T-helper 1 cell (primary cell): ENCODE results near the gene GCLM.
"Not testable (repeated sequence)": the region's sequence is repeated elsewhere in the genome, so short reads cannot be mapped to it uniquely, and the experiment has no call there.

ENCODE experiments used
- DNase-seq, 5 donors: peaks; one replicate each; pipeline ENCODE4 v3.0.0-alpha.2; 2012 to 2020
- total RNA-seq, 4 donors: gene quantifications; one replicate each; lab custom pipeline; 2026; lab: John Stamatoyannopoulos, UW

The GCLM gene, protein sequence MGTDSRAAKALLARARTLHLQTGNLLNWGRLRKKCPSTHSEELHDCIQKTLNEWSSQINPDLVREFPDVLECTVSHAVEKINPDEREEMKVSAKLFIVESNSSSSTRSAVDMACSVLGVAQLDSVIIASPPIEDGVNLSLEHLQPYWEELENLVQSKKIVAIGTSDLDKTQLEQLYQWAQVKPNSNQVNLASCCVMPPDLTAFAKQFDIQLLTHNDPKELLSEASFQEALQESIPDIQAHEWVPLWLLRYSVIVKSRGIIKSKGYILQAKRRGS
- total RNA-seq: 13.1 to 17.1 (median 14.4) reads per million in 4 donors

DNA sequence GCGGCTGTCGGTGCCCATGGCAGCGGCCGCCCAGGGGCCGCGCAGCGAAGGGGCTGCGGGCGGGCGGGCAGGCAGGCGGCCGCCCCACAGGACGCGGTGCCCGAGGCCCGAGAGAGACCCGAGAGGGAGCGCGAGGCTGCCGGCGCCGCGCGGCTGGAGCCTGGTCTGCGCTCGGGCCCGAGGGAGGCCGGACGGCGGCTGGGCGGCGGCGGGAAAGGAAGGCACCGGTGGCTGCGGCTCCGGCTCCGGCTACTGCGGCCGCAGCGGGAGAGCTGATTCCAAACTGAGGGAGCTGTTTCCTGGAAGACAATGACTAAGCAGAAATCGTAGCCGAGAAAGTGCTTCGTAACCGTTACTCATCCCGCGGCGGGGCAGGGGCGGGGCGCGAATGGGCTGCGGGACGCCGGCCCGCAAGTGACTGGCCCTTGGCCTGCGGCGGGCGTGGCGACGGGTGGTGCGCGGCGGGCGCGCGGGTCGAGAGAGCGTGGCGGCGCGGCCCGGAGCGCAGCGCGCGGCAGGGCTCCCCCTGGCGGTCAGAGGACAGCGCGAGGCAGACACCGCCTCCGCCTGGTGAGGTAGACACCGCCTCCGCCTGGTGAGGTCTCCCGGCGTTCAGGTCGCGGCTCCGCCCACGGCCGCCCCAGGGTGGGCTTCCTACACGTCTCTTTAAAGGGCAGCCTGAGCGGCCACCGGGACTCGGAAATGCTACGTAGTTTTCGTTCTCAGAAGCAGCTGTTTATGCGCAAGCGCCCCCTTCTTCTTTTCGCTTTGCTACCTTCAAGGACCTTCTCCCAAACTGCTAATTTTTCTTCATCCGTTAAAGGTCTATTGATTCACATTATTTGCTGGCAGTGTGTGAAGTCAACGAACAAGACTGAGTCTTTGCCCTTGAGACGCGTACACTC lies at the start of gene GCLM:
Gene GCLM (minus strand): TSS at position 285 of the 905 bp plus-strand sequence. CDS start 267 bp downstream, at position 18.
- DNase-seq: peak; percentile 82 to 92 (median 85)

DNA sequence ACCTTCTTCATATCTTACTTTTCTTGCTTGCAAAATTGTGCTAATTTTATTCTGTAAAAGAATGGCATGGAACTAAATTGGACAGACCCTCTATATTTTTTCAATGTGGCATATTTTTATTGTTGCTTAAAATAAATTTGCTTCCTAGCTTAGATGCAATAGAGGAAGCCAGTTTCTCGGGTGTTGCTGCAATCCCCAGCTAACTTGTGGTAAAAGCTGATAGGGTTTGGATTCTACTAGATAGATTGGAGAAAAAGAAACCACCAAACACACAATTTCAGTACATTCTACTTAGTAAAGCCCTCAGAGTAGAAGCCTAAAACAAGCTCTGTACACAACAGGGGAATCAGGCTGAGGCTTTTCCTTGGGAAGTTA lies 49.5 kb upstream of the GCLM start:
- no peak for DNase-seq

DNA sequence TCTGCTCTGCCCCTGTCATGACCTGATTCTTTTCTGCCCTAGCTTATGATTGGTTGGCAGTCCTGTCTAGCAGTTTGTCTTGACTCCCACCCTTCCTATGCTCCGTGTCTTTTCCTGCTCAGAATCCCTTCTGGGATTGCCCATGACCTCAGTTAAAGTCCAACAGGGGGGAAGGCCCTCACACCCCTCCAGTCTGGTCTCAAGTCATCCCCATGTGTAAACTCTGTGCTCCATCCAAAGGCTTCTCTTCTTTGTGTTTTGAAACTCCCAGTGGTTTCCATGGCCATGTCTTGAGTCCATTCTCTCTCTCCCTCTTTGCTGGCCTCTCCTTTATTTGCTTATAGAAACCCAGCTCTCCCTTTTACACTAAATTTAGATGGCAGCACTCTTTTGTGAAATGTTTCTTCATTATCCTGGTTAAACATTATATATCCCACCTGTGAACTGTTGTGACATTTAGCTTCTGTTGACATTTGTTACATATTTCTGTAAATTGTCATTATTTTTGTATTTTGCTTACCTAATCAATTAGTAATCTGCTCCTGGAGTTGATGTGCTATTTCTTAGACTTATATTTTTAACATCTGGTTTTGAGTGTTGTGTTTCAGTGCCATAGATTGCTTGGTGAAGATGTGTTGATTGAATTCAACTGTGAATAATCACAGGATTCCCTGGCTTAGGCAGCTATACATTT lies 48.9 kb upstream of the GCLM start:
- no peak for DNase-seq

DNA sequence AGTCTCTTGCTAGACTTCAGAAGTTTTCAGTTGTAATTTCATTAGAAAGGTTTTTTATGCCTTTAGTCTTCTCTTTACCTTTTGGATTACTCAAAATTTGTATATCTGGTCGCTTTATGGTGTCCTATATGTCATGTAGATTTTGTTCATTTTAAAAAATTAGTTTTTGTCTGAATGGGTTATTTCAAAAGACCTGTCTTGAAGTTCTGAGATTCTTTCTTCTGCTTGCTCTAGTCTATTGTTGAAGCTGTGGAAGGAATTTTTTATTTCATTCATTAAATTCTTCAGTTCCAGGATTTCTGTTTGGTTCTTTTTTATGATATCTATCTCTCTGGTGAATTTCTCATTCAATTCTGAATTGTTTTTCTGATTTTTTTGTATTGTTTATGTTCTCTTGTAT lies 46.5 kb upstream of the GCLM start:
- no peak for DNase-seq

DNA sequence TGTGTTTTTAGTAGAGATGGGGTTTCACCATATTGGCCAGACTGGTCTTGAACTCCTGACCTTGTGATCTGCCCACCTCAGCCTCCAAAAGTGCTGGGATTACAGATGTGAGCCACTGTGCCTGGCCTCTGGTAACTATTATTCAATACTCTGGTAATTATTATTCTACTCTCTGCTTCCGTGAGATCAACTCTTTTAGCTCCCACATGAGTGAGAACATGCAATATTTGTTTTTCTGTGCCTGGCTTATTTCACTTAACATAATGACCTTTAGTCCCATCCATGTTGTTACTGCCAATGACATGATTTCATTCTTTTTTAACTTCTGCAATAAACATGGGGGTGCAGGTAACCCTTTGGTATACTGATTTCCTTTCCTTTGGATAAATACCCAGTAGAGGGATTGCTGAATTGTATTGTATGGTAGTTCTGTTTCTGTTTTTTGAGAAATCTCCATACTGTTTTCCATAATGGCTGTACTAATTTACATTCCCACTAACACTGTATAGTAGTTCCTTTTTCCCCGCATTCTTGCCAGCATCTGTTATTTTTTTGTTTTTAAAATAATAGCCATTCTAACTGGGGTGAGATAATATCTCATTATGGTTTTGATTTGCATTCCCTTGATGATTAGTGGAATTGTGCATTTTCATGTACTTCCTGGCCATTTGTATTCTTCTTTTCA lies 37.9 kb upstream of the GCLM start:
- not testable (repeated sequence) for DNase-seq

DNA sequence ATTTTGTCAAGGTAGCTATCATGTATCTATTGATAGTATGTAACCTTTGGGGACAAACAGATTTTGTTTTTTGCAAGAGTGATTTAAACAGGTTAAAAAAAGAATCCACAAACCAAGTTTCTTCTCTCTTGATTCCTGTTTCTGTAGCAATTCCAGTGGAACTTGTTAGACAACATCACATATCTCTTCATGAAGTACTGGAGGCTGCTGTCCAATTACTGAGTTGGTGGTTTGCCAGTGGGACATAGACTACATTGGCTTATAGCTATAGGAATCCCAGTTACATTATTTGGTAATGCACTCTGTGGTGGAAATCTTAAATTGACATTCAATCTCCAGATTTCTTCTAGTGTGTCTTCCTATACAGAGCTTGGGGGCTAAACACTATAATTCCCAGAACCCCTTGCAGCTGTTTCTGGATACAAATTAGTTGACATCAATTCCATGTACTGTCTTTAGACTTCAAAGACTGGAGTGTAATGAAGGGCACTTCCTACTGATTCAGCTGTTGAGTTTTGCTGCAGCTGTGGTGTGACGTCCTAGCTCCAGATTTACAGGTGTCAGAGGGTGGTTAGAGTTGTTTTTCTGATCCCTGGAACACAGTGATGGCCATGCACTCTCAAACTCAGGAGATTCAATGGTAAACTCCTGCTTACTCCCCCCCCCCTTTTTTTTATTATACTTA lies 29.4 kb upstream of the GCLM start:
- no peak for DNase-seq

DNA sequence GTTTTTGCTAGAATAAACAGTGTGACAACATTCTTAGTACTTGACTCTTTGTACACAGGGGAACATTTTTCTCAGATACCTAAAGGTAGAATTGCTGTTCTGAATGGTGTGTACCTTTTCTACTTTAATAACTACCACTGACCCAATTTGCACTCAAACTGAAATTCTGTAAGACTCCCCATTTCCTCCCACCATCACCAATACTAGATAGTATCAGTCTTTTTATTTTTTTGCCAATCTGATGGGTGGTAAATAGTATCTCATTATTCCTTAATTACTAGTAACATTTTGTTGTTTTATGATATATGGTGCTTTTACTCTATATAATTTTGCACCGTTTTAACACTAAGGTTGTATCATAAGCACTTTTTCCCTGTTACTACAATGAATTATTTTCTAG lies 28.8 kb upstream of the GCLM start:
- DNase-seq: no peak

DNA sequence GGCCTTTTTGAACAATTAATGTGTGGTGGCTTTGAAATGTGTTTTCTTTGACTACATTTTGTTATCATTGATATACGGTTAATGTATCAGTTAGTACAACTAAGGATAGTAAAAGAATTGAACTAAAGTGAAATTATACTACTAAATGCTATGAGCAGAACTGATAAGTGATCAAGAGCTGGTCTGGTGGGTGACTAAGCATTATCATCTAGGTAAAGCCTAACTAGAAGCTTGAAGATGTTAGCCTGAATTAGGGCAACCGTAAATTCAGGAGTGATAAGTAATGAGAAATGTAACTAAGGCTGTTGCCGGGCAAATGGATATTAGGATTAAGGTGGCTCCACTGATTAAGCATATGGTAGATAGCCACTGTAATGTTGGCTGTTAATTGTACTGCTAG lies 16.0 kb upstream of the GCLM start:
- DNase-seq: no peak

DNA sequence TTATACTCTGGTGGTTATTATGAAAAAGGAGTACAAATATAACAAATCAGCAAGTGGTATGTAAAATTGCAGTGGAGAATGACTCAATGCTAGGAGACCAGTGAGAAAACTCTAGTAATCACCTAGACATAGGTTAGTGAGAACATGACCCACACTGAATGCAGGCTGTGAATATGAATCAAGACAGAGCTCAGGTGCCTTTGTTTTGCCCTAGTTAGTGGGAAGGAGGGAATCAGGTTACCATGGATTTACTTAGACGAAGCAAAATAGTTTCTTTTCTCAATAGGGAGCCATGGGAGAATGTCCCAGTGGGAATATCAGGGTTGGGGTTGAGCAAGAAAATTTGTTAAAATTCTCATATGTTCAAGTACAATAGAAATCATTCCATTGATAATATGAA lies 10.6 kb upstream of the GCLM start:
- DNase-seq: no peak

DNA sequence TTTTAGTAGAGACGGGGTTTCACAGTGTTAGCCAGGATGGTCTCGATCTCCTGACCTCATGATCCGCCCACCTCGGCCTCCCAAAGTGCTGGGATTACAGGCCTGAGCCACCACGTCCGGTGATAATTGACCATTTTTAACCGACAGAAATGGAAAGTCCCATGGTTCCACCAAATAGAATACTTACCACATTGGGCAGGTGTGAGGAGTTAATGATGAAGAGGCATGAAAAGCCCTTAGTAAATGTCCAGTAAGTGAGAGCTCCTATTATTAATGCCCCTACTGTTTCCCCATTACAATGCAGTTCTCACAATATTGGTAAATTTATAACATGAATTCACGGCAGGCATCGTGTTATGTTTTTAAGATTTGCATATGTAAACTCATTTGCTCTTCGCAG lies 8.1 kb upstream of the GCLM start:
- DNase-seq: no peak

DNA sequence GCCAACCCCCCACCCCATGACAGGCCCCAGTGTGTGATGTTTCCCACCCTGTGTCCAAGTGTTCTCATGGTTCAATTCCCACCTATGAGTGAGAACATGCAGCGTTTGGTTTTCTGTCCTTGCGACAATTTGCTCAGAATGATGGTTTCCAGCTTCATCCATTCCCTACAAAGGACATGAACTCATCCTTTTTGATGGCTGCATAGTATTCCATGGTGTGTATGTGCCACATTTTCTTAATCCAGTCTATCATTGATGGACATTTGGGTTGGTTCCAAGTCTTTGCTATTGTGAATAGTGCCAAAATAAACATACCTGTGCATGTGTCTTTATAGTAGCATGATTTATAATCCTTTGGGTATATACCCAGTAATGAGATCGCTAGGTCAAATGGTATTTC lies 1.6 kb upstream of the GCLM start:
- not testable (repeated sequence) for DNase-seq

DNA sequence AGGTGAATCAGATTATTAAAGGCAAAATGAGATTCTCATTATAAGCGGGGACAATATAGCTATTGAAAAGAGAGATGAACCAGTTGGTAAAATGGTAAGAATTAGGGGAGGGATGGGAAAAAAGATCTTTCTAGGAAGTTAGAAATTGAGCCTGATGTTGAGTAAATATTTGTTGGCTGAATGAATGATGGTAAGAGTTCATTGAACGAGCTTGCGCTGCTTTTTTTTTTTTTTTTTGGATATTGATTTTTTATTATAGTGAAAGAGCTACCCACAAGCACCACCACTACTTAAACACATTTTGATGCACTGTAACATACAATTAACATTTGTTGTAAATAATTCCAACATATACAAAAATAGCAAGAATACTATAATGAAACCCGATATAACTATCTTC lies 1.1 kb upstream of the GCLM start:
- no peak for DNase-seq

DNA sequence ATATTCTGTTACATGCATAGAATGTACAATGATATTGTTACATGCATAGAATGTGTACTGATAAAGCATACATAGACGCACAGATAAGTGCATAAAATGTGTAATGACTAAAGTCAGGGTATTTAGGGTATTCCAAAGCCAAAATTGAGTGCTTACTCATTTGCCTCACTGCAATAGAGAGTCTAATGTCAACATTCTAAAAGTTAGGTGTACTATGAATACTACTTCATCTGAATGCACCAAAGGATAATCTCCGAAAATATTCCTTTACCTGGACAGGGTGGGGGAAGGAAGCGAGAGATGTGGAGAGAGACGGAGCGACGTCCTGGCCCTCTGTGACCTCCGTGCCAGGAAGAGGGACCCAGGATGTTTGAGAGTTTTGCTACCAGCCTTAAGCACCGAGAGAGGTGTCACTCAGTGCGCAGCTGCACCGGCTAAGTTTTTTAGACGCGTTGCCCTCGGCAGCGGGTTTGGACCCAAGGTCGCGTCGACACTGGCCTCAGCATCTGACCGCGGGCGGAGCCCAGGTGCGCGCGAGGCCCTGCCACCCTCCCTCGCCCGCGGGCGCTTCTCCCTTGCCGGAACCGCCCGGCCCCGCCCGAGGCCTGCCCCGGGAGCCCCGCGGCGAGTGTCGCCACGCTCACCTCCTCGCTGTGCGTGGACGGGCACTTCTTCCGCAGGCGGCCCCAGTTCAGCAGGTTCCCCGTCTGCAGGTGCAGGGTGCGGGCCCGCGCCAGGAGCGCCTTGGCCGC lies 660 bp downstream of the GCLM start:
- DNase-seq: peak; percentile 20 to 71 (median 36)

DNA sequence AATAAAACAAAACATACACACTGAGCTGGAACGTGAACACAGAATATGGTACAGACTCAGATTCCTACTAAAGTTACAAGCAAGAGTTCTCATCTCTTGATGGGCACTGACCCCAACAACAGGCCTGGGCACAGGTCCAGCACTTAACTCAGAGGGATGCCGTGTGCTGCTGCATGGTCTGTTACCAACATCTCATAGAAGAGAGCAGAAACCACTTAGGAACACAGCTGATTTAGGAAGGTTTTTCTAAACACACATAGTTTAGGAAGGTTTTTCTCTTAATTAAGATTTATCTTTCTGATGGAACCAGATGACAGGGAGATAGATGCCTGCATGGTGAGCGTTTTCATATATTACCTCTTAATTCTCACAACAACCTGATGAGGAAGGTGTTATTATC lies 1.5 kb downstream of the GCLM start:
- DNase-seq: no peak

DNA sequence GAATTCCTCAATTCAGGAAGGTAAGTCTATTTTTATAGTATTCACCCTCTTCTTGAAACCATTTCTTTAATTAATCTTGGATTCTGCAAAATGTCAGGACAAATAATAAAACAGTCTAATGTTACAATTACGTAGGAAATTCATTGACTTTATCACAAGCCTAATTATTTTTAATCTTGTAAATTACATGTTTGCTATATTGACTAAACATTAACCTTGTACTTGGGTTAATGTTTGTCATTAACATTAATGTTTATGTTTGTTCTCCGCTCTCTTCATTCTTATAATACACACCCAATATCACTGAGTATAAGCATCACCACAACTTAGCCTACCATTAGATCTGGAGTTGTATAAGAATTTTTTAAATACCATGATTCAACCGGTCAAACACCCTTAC lies 2.8 kb downstream of the GCLM start:
- DNase-seq: no peak

DNA sequence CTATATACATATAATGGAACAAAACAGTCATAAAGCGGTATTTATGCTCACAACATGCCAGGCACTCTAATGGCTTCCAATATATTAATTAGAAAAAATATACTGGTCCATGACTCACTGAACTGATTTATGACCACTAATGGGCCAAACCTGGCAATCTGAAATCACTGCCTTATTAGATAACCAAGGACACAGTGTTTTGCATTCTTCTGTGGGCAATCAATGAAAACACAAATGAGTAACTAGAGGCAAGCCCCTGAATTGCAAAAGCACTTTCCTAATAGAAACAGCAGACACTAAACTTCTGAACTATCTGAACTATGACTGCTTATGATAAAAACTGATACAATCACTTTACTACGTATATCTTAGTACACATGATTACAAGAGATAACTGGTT lies 3.5 kb downstream of the GCLM start:
- DNase-seq: no peak

DNA sequence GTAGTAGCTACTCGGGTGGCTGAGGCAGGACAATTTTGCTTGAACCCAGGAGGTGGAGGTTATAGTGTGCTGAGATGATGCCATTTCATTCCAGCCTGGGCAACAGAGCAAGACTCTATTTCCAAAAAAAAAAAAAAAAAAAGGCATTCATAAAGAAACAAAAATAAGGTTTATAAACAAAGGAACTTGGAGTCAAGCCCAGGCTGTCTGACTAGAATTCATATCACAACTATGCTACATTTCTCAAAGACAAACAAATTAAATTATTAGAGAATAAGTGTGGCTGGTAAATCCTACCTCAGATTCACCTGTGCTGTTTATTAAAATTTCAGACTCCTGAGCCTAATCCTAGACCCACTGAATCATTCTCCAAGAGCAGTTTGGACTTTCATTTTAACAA lies 4.2 kb downstream of the GCLM start:
- no peak for DNase-seq

DNA sequence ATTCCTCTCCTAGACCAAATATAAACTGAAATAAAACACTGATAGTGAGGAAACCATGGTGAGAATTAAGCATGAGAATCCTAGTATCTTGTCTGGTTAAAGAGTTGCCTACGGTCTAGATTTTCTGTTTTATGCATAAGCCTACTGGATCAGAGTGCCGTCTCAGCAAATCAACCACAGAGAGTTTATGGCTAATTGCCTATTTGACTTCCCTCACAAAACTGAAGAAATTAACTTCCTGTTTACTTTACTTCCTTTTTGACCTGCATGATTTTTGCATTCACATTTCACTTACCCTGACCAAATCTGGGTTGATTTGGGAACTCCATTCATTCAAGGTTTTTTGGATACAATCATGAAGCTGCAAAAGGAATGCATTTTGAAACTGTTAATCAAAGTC lies 5.0 kb downstream of the GCLM start:
- DNase-seq: peak in 1 of 5 donors; percentile 42

DNA sequence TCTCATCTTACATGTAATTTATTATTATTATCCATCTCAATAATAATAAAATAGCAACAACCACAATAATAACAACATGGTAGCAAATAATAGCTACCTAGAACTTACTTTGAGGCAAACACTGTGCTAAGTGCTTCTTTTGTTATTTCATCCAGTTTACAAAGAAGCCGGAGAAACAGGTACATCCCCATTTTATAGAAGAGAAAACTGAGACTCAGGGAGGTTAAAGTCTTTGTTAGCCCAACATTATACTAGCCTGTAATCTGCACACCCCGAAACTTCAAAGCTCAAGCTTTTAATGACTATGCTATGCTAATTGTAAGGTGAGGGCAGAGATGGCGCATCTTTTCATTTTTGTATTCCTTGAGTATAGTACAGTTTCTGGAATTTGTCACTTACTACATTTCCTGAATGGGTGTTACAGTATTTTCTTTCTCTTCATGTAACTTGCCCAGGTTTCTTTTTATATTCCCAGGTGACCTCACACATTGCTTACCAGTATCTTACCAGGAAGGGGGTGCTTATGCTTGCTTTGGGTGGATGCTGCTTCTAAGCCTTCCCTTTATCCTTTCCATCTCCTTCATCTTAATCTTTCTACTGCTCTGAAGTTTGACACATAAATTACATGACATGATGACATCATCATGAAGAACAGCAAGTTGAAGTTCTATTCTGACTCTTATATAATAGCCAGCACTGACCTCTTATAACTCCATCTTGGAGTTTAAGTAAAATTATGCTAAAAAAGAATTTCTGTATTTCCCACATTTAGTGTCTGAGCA lies 8.3 kb downstream of the GCLM start:
- no peak for DNase-seq

DNA sequence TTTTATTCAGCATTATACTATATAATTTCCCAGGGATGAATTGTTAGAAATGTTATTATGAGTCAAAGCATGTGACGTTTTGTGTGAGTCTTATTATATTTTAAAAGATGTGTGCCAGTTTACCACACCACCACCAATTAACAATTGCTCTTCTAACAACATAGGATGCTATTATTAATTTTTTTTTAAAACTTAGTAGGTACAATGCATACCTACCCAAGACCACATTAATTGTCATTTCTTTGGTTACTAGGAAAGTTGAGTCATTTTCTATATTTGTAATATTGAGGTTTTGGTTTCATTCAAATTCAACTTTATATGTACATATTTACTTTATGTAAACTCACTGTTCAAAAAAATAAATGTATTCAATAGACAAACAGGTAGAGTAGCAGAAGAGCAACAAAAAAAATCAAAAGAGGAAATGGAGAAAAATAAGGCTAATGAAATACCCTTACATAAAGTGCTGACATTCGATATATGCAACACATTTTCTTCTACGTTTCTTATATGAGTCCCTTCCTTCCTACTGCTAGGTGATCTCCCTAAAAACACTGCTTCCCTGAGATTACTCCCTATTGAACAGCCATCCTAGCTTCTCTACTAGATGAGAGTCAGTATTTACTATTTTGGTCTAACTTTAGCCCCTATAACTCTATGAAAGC lies 9.6 kb downstream of the GCLM start:
- no peak for DNase-seq
